ENCODE data around the gene CDK6. TPM values are rescaled to one million over a fixed set of nuclear protein-coding genes. Genes with fewer than 3 reads are reported as not detected.

CDK6 gene
- total RNA-seq, 1 experiment from 2014 or later, result 10.5 TPM

GRCh38 chr7:92647652-92648051, 188.7 kb downstream of the CDK6 start:
- Histone ChIP-seq H3K27ac (ENCODE audit: low read depth, low read length, poor library complexity, severe bottlenecking) (no peak overlapping the region), H3K4me3 (ENCODE audit: low read depth, low read length, poor library complexity, severe bottlenecking) (no peak overlapping the region), H3K9me3 (ENCODE audit: low read depth, low read length, poor library complexity, severe bottlenecking) (no peaks in the 10 kb centered on the region), H3K4me1 (ENCODE audit: insufficient read depth, low read length, poor library complexity, severe bottlenecking) (no peaks in the 10 kb centered on the region), H3K27me3 (replicated peaks; ENCODE audit: insufficient read depth, low read depth, low read length, poor library complexity) (no peaks in the 10 kb centered on the region), H3K36me3 (ENCODE audit: insufficient read depth, low read length, poor library complexity, severe bottlenecking) (no peaks in the 10 kb centered on the region)
- TF ChIP-seq CTCF (conservative IDR thresholded peaks at IDR 0.05; ENCODE audit: low read depth, low read length) (no peak), EZH2 (IDR thresholded peaks at IDR 0.05; ENCODE audit: borderline replicate concordance, low read depth, low read length, poor library complexity, severe bottlenecking) (no peak)
- intact Hi-C loops (cut with micrococcal nuclease; ENCODE audit: unreplicated experiment), result no loop called here
- no peak for DNase-seq (ENCODE audit: low spot score)
- ChIA-PET POLR2A (ENCODE audit: low non-redundant PET) (no interaction called here), CTCF (no interaction called here)
- BruUV-seq (replicated peaks), result no TSS peak

GRCh38 chr7:92647011-92647625, 189.3 kb downstream of the CDK6 start:
- Histone ChIP-seq H3K4me3 (ENCODE audit: low read depth, low read length, poor library complexity, severe bottlenecking) (no peak overlapping the region), H3K36me3 (ENCODE audit: insufficient read depth, low read length, poor library complexity, severe bottlenecking) (no peaks in the 10 kb centered on the region), H3K4me1 (ENCODE audit: insufficient read depth, low read length, poor library complexity, severe bottlenecking) (no peaks in the 10 kb centered on the region), H3K27me3 (replicated peaks; ENCODE audit: insufficient read depth, low read depth, low read length, poor library complexity) (no peaks in the 10 kb centered on the region), H3K27ac (ENCODE audit: low read depth, low read length, poor library complexity, severe bottlenecking) (no peak overlapping the region), H3K9me3 (ENCODE audit: low read depth, low read length, poor library complexity, severe bottlenecking) (no peaks in the 10 kb centered on the region)
- intact Hi-C loops (cut with micrococcal nuclease; ENCODE audit: unreplicated experiment), result no loop called here
- POLR2A ChIA-PET (ENCODE audit: low non-redundant PET), result no interaction called here
- no TSS peak for BruUV-seq (replicated peaks)
- CTCF ChIA-PET, result no interaction called here
- DNase-seq (ENCODE audit: low spot score), result no peak
- TF ChIP-seq EZH2 (IDR thresholded peaks at IDR 0.05; ENCODE audit: borderline replicate concordance, low read depth, low read length, poor library complexity, severe bottlenecking), result no peak
- no peak for TF ChIP-seq CTCF (conservative IDR thresholded peaks at IDR 0.05; ENCODE audit: low read depth, low read length)

GRCh38 chr7:92645114-92646061, 191.0 kb downstream of the CDK6 start:
- no peak for TF ChIP-seq CTCF (conservative IDR thresholded peaks at IDR 0.05; ENCODE audit: low read depth, low read length)
- TF ChIP-seq EZH2 (IDR thresholded peaks at IDR 0.05; ENCODE audit: borderline replicate concordance, low read depth, low read length, poor library complexity, severe bottlenecking), result no peak
- Histone ChIP-seq H3K36me3 (ENCODE audit: insufficient read depth, low read length, poor library complexity, severe bottlenecking) (no peaks in the 10 kb centered on the region), H3K4me3 (ENCODE audit: low read depth, low read length, poor library complexity, severe bottlenecking) (no peak overlapping the region), H3K27ac (ENCODE audit: low read depth, low read length, poor library complexity, severe bottlenecking) (no peak overlapping the region), H3K9me3 (ENCODE audit: low read depth, low read length, poor library complexity, severe bottlenecking) (no peaks in the 10 kb centered on the region), H3K27me3 (replicated peaks; ENCODE audit: insufficient read depth, low read depth, low read length, poor library complexity) (no peaks in the 10 kb centered on the region), H3K4me1 (ENCODE audit: insufficient read depth, low read length, poor library complexity, severe bottlenecking) (no peaks in the 10 kb centered on the region)
- DNase-seq (ENCODE audit: low spot score), result no peak
- no TSS peak for BruUV-seq (replicated peaks)
- CTCF ChIA-PET, result no interaction called here
- intact Hi-C loops (cut with micrococcal nuclease; ENCODE audit: unreplicated experiment), result no loop called here
- POLR2A ChIA-PET (ENCODE audit: low non-redundant PET), result no interaction called here

All from A673 (cell line).